Right ventricle myocardium inferior (tissue), 1 donor: ENCODE results near the gene HOXB6. TPM values are rescaled to one million over a fixed set of nuclear protein-coding genes. Genes with fewer than 3 reads are reported as not detected.
A peak's percentile ranks its signal among the peaks of the same experiment; 100 is the strongest.

Source experiments
- ATAC-seq: fragments of 200-7000 bp; cut with Tn5 transposase; one replicate; pipeline ENCODE4 v1.9.1; 2020; ENCODE audit warnings: mild to moderate bottlenecking, moderate library complexity
- DNase-seq: peaks from one replicate; pipeline ENCODE4 v3.0.0; 2021; ENCODE audit errors: missing footprints
- intact Hi-C: fragments of 100-400 bp; cut with DNase I; formaldehyde crosslinking; loops from one replicate; pipeline ENCODE4 v1.11.0; 2022
- total RNA-seq: library from RNA; stranded (reverse); fragmentation: NEBNext Ultra II Directional; extraction: Animal tissue kit (Norgen Biotek cat#: 25700); gene quantifications from one replicate; pipeline ENCODE4 v1.2.1, GENCODE V29; 2021
- donor health status: DM: no; HTN: yes; CAD: no; lungs with severe emphysema.

HOXB6 gene
- total RNA-seq, 1 donor from 2014 or later: 0.57 TPM

DNA sequence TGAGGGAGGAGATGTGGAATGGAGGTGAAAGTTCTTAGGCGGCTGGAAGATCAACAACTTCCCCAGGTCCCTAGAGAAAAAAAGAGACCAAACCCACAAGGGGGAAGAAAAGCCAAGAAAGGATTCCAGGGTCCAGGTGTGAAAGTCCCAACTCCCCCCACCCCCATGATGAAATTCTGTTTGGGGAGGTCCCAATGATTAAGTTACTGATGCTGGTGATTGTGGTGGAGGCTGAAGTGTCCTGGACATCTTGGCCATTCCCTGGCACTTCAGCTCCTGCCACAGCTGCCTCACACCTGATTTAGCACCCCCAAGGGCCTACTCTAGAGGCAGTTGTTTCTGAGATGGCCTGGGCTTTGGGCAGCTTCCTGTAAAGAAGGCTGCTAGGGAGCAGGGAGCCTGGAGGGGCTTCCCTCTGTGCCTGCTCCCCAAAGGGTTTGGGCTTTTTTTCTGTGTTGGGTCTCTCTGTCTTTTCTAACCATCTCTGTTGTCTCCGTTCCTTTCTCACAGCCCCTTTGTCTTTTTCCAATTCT lies 39.7 kb downstream of the HOXB6 start:
- DNase-seq: no peak
- no peak for ATAC-seq
- intact Hi-C loops: no loop called here

GRCh38 chr17:48564188-48565021 lies 40.4 kb downstream of the HOXB6 start:
- ATAC-seq (no peak), DNase-seq (no peak)
- intact Hi-C loops: no loop called here

GRCh38 chr17:48563867-48564187 lies 41.0 kb downstream of the HOXB6 start:
- DNase-seq: no peak
- intact Hi-C loops: no loop called here
- ATAC-seq: no peak

DNA sequence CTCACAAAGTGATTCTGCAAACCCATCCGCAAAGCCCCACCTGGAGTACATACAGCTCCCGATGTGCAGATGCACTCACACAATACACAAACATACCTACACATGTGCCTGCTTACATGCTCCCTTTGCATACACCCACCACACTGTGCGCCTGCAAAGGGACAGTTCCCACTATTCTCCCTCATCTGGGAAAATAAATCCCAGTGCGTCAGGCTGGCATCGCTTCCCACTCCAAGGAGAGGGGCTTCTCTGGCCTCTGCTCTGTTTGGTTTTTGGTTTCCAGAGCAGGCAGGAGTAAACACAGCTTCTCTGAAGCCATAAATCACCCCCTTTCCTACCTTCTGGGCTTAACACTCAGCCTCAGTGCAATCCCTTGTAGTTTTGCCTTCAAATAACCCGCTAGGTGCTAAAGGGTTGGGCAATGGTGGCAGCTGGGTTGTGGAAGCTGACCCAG lies 41.4 kb downstream of the HOXB6 start:
- intact Hi-C loops: no loop called here
- DNase-seq (no peak), ATAC-seq (no peak)

DNA sequence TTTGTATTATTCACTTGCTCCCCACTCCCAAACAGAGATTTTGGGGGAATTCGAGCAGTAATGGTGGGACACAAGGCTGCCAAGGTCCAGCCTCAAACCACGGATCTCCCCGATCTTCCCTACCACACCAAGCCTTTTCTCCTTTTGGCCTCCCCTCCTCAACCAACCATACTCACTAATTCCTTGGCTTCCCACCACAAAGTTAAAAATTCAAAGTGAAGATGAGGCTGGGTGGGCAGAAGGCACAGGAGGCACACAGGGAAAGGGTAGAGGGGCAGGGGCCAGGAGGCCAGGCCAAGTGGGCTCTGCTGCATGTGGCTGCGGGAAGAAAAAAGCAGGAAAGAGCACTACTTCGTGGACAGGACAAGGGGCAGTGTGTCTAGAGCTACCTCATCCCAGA lies 41.9 kb downstream of the HOXB6 start:
- DNase-seq (no peak), ATAC-seq (no peak)
- intact Hi-C loops: no loop called here

- ATAC-seq (no peak), DNase-seq (no peak)
- intact Hi-C loops: no loop called here
Measured at GRCh38 chr17:48561884-48562810, 42.6 kb downstream of the HOXB6 start.

DNA sequence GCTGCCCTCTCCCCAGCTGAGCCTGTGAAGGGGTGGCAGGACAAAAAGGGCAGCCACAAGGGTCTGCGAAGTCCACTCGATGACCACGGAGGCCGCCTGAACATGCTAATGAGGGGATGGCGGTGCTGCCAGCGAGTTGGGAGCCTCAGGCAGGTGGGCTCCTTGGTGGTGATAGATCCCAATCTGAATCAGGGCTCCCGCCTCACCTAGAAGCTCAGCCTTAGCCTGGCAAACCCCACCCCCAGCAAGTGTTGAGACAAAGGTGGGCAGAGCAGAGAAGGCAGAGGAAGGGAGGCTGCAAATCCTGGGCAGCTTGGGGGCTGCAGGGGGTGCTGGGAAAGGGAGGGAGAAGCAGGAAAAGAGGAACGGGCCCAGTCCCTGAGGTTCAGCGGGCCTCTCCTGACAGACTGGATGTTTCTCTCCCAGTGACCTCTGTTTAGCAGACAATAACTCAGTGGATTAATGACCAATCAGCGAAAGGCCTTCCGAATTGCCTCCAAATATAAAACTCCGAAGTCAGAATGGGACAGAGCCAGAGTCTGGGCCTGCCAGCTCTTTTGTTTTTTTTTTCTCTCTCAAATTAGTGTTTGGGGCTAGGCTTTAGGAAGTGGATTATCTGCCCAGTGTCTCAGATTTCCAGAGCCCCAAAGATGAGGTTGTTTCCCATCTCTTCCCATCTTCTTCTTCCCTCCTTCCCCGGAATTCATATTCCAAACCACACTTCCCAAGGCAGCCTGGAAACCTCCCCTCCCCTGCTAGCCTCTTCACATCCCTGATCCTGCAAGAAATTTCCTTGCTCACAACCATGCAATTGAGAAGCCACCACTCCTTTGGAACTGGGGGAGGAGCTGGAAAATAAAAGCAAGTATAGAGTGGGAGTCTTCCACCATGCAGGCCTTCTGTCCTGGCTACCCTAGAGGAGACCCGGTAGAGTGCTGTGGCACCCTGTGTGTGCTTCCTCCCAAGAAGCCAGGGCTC lies 44.7 kb downstream of the HOXB6 start:
- ATAC-seq: no peak
- no peak for DNase-seq

DNA sequence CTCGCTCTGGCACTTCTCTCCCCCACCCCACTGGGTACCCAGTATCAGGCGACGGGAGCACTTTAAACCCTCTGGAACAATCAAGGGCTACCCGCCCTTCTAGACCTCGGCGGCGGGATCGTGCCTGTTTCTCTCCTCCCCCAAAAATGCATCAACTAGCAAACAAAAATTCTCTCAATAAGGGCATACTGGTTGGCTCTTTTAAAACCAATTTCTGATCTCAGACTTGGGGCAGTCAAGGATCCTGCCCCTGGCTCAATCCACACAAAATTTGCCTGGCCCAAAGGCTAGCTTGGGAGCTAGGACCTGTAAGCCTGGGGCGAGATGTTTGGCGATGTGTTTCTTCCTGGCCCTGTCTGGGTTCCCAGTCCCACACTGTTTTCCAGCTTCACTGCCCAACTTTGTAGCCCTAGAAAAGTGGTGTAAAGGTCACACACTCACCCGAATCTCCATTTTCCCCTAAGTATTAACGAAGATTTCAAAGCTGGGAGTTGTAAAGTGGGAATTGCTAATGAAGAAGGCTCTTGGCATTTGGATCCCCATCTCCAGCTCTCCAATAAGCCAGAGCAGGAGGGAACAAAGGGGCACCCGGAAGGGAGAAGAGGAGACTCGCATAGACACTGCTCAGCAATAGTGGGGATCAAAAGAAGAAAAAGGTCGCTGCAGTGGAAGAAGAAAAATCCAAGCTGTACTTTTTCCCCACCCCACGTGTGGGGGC lies 45.5 kb downstream of the HOXB6 start:
- DNase-seq: no peak
- intact Hi-C loops: no loop called here
- ATAC-seq: no peak

More for the DNA sequence above, 44.7 kb downstream of the HOXB6 start:
- intact Hi-C loops: no loop called here

- ATAC-seq (no peak), DNase-seq (no peak)
- intact Hi-C loops: no loop called here
Measured at GRCh38 chr17:48558831-48559121, 46.0 kb downstream of the HOXB6 start.

- ATAC-seq (no peak), DNase-seq (no peak)
- intact Hi-C loops: no loop called here
Measured at GRCh38 chr17:48558057-48558830, 46.5 kb downstream of the HOXB6 start.

GRCh38 chr17:48556576-48557401 lies 48.0 kb downstream of the HOXB6 start:
- intact Hi-C loops: no loop called here
- ATAC-seq: no peak
- DNase-seq: no peak

DNA sequence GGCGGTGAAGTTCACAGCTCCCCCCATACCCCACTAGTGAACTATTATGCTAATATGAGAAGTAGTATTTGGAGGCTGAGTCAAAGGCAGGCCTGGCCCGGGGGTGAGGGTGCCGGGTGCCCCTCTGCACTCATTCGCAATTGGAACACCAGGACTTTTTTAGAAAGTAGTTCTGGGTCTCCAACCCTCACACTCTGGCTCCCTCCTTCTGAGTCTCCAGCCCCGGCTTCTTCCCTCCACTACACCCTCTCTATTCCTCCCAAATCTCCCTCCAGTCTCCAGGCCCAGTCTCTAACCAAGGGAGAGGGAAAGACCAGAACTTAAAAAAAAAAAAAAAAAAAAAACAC lies 48.6 kb downstream of the HOXB6 start:
- no peak for ATAC-seq
- DNase-seq: no peak
- intact Hi-C loops: no loop called here

GRCh38 chr17:48555258-48556228 lies 49.2 kb downstream of the HOXB6 start:
- intact Hi-C loops: no loop called here
- ATAC-seq: peak; percentile 36
- DNase-seq: no peak

DNA sequence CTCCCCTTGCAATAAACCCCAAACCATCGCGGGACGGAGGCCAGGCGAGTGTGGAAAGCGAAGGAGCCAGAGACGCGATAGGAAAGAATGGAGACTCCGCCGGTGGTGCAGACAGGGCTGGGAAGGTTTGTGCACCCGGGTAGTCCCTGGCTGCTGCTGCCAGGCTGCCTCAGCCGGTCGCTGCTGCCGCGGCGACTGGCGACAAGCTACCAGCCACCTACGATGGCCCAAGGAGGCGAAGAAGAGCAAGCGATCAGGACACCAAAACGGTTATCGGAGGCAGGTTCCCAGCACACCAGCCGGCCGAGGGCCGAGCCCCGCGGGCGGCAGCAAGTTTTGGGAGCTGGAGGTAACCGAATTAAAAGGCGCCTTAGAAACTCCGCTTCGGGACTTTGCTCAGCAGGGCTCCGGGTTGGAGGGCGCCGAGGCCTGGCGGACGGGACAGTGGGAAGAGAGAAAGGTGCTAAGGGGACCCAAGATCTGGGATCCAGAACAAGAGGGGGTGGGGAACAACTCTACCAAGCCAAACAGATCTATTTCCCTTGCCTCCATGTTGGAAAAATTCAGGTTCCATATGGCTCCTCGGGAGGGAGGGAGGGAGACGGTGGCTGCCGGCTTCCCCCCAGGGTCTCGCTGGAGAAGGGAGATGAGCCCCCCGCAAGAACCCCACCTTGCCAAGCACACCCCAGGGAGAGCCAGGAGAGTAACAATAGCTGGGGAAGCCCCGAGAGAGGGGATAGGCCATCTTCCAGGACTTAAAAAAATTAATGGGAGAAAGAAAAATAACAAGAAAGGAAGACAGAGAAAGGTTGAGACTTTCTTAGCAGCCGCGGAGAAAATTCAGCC lies 50.2 kb downstream of the HOXB6 start:
- ATAC-seq (no peak), DNase-seq (no peak)
- intact Hi-C loops: no loop called here

DNA sequence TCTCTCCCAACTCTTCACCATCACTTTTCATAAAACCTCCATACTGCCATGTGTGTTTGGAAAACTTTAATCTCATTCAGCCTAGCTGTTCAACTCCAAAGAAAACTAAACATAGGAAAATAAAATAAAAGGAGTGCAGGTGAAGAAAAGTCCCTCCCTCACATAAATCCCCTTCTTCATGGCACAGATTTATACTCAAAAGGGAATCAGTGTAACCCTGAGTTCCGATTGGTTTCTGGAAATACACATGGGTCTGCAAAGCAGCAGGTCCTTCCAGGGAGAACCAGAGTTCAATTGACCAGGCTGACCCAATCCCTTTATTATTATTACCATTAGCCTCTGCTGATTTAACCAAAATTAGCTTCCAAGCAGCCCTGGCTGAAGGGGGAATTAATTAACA lies 51.0 kb downstream of the HOXB6 start:
- intact Hi-C loops: no loop called here
- no peak for ATAC-seq
- no peak for DNase-seq
